Activated effector memory CD4-positive, alpha-beta T cell treated with anti-CD3 and anti-CD28 coated beads, Interleukin-2, amount 50 U/mL, for 16 hours (primary cell): Measurements from ENCODE around the gene NDRG2.
"Not testable (repeated sequence)": the region's sequence is repeated elsewhere in the genome, so short reads cannot be mapped to it uniquely, and the experiment has no call there.

Experiments
- DNase-seq: peaks from one replicate; pipeline ENCODE4 v3.0.0-alpha.2; 2020

NDRG2 gene

DNA sequence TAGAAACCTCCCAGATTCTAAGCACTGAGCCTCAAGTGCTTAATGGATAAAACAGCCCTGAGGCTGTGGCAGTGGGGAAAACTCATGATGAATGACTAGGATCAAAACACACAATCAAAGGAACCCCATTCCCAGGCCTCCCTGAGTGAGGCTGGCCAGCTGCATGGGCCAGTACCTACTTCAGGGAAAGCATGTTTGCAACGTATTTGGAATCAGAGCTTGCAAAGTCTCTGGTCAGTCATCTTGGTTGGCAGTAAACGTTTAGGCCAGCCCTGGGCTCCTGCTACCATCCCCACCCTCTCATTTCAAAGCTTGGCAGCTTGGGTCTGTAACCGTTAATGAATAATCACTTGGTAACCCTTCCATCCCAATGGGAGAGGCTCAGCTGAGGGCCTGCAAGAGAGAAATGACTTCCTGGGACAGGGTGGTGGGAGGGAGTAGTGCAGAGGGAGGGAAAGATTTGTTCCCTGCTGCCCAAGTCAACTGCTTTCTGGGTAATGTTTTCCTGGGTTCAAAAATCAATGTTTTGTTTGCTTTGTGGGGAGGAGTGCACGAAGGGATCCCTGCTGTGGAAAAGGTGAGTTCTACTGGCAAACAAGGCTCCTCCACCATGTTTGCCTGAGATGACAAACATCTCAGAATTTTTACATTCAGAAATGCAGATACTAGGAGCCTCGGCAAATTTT, 30.7 kb upstream of the NDRG2 start:
- no peak for DNase-seq

DNA sequence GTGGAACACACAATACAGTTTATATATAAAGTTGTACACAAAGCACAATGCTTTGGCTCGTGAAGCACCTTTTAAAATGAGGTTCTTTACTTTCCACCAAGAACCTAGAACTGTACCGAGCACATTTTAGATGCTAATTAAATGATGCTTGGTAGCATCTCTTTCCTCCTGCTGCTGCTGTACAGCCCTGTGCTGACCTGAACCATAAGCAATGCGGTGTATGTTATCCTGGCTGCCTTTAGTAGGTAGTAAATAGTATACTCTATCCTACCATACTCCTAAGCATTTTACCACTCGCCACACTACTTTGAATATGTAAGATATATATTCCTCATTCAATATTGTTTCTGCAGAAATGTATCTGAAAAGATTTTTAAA, 29.9 kb upstream of the NDRG2 start:
- DNase-seq = no peak

DNA sequence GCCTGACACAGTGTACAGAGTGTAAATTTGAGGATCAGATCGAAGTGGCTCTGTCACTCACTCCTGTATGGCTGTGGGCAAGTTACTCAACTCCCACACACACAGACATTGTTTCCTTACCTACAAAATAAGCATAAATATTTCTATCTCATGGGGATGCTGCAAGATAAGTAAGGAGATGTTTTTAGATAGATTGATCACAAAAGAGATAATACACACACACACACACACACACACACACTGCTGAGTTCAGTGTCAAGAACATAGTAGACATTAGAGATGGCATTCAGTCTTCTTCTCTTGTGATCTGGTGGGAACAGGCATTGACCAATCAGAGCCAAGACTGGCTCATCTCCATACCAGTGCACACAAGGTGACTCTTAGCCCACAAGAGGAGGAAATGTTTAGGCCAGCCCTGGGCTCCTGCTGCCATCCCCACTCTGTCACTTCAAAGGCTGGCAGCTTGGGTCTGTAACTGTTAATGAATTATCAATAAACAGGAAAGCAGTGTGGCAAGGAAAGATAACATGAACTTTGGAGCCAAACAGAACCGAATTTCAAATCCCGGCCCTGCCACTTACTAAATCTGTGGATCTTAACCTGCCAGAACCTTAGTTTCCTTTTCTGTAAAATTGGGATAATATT, 29.4 kb upstream of the NDRG2 start:
- DNase-seq = no peak

DNA sequence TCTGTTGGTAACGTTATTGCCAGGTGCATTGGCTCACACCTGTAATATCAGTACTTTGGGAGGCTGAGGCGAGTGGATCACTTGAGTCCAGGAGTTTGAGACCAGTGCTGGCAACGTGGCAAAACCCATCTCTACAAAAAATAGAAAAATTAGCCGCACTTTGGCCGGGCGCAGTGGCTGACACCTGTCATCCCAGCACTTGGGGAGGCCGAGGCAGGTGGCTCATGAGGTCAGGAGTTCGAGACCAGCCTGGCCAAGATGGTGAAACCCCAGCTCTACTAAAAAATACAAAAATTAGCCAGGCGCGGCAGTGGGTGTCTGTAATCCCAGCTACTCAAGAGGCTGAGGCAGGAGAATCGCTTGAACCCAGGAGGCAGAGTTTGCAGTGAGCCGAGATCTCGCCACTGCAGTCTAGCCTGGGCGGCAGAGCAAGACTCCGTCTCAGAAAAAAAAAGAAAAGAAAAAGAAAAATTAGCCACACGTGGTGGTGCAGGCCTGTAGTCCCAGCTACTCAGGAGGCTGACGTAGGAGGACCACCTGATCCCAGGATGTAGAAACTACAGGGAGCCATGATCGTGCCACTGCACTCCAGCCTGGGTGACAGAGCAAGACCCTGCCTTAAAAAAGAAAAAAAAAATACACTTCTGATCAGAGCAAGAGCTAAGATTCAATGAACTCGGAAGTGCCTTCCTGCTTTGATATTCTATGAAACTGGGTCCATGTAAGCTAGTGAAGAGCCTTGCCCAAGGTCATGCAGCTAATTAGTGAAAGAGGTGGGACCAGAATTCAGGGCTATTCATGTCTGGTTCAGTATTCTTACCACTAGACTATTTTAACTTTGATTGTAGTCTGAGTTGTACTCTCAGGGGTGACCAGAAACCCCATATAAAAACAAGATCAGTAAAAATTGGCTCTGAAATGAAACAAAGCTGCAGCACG, 28.6 kb upstream of the NDRG2 start:
- no peak for DNase-seq

DNA sequence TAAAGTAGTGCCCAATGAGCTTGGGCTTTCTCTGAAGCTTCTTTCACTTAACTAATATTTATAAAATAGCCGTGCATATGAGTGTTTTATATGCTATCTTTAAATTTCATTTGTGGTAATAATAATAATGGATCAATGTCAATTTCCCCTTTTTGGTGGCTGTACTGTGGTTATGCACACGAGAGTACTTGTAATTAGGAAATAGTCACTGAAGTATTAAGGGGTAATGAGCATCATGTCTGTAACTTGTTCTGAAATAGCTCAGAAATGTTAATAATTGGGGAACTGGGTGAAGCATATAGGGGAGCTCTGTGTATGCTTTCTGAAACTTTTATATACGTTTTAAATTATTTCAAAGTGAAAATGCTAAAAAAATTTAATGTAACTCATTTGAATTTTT, 25.7 kb upstream of the NDRG2 start:
- no peak for DNase-seq

DNA sequence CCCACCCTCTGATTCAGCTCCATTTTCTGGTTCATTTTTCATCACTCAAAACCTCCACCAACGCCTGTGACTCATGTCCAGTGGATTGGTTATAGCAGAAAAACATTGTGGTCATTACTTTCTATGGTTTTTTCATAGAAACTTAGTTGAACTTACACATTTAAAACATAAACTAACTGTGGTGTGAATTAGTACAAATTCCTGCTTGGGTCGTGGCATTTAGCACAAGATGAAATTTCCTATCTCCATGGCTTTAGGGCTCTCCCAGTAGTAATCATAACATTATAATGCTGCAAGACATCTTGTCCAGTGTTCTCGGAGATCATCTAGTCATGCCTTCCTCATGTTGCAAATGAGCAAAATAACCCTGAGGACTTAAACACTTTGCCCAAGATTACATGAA, 24.4 kb upstream of the NDRG2 start:
- no peak for DNase-seq

DNA sequence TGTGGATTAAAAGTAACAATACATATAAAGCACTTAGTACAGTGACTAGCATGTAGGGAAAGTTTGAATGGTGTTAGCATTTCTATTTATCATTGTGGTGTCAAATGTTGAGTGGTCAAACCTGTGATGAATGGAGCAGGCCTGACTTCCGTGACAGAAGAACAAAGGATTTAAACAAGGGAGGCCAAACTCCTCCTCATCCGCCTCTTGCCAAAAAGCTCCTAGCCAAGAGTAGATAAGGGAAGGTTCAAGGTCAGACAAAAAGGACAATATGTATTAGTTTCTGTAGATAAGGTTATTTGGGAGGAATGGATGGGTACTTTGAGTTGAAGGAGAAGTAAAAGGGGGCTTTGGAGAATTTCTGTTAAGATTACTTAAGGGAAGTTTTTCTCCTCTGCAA, 23.8 kb upstream of the NDRG2 start:
- no peak for DNase-seq

DNA sequence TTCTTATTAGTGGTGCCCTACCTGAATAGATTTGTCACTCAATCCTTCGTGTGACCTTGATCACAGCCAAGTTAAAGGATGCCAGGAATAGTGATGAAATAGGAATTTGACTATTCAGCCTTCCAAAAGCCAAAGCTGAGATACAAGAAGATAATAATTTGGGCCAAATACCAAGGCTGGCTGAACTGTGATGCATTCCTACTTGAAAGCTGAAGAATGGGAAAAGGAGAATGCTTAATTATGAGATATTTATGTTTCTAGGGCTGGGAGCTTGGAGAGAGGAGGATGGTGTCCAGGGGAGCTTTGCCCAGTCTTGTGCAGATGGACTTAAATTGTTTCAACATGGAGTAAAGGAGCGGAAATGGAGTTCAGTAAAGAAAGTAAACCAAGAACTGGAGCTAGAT, 22.5 kb upstream of the NDRG2 start:
- DNase-seq = no peak

DNA sequence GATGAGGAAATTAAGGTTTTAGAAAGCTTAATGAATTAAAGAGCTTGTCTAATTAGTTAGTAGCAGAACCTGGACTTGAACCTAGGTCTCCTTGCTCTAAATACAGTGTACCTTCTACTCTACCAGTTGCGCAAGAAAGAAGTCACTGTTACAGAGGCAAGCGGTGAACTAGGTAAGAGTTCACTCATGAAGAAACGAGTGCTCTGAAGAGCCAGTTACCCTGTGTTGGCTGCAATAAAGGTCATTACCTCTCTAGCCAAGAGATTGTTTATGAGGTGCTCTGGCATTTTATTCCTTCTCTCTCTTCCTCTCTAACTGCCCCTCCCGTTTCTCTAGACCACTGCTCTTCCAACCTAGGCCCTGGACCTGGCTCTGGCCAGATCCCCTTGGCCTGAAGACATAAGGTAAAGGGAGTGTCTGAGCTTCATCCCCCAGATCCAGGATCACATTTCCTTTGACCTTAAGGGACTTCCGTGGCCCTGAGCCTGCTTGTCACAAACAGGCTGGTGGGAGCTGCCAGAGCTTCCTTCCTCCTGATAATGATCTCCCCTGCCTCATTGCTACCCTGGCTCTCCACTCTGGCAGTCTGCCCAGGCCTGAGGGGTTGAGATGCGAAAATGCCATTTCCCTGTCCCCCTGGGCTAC, 19.2 kb upstream of the NDRG2 start:
- DNase-seq = peak; percentile 66

- DNase-seq = no peak
These were observed 18.6 kb upstream of the NDRG2 start for GRCh38 chr14:21043387-21043973.

GRCh38 chr14:21042918-21043317, 18.1 kb upstream of the NDRG2 start:
- DNase-seq = no peak

DNA sequence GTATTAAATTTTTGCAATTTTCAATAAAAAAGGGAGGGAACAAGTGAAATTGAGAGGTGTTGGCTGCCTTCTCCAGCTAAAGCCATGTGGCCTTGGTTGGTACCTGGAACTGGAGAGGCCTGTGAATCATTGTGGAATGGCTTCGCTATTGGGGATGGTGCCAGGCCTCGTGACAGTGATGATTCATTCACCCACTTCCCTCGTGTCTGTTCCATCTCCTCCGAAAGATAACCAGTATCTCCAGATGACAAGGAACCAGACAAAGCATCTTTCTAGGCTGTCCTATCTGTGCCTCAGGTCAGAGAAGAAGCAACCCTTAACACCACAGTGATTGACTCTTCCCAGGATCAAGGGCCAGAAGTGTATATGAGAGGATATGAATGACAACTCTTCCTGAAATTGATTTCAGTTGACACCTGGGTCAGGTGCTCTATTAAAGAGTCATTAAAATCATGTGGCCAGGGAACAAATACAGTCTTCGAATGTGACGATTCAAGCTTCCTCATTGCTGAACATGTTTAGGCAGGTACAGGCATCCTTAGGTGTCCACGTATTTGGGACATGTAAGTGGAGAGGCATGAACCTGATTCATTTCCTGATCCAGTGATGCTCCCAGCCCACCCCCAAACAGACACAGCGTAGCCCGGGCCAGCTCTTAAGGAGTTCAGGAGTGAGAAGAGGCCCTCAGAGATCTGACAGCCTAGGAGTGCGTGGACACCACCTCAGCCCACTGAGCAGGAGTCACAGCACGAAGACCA, 17.0 kb upstream of the NDRG2 start, which contains the start of gene RNASE7:
RNASE7 (plus strand) TSS at position 687 of the 758 bp plus-strand sequence. CDS start 631 bp downstream, outside the sequence.
- no peak for DNase-seq

DNA sequence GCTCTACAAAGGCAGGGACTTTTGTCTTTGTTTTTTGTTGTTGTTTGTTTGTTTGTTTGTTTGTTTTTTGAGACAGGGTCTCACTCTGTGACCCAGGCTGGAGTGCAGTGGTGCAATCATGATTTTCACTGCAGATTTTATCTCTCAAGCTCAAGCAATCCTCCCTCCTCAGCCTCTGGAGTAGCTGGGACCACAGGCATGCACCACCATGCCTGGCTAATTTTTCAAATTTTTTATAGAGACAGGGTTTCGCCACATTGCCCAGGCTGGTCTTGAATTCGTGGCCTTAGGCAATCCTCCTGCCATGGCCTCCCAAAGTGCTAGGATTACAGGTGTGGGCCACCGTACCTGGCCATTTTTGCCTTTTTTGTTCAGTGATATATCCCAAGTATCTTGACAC, 16.1 kb upstream of the NDRG2 start:
- DNase-seq = not testable (repeated sequence)

- DNase-seq = no peak
These were observed 15.6 kb upstream of the NDRG2 start for GRCh38 chr14:21040370-21040925.

DNA sequence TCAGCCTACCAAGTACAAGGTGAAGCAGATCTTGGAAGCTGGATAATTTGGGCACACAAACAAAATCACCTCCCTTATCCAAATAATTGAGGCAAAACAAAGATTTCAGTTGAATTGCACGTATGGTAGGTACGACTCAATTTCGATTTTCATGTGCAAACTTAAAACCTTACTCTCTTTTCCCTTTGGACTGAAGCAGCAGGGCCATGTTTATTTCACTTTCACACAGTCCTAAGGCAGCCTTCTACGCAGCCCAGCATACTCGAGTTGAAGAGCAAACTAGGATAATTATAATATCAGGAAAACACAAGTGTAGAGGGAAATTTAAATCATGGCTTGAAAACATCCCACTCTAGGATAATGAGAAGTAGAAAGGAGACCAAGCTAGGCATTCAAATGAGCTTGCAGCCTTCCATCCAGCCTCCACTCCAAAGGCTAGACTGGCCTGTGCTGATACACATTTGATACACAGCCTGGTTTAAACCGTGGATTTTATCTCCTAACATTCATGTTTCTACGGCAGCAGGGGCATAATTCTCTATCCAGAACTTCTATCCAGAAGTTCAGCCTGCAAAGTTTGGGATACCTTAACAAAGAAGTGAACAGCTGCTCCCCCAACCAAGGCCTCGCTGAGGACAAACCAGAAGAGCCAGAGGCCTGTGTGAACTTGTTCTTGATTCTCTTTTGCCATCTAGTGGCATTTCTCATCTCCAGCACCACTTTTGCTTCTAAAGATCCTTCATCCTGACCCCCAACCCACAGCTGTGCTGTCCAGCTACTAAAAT, 14.9 kb upstream of the NDRG2 start:
- no peak for DNase-seq

- DNase-seq = no peak
These were observed 13.9 kb upstream of the NDRG2 start for GRCh38 chr14:21038441-21039422.

- DNase-seq = no peak
These were observed 12.3 kb upstream of the NDRG2 start for GRCh38 chr14:21037156-21037555.

DNA sequence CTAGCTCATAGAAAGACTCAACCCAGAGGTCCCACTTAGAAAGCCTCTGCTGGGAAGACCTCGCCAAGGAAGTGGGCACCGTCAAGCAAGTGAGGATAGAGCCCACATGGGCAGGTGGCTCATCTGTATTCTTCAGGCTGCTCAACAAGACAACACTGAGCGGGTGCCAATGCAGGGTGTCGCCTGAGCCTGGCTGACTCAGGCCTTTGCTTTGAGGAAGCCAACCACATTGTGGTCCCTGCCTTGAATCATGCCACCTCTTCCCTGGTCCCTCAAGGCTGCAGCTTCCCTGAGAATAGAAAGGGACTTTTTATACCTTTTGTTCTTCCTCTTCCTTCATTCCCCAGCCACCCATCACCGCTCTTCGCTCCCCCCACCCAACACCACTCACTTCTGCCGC, 11.9 kb upstream of the NDRG2 start:
- no peak for DNase-seq

- no peak for DNase-seq
These were observed 9.8 kb upstream of the NDRG2 start, which contains the start of gene RNASE13 for GRCh38 chr14:21034707-21035106. Gene RNASE13 (minus strand): TSS chr14:21034807. CDS start chr14:21034288, 519 bp downstream.
